ENCODE data around the gene HSF2BP.
"Not testable (repeated sequence)": the region's sequence is repeated elsewhere in the genome, so short reads cannot be mapped to it uniquely, and the experiment has no call there.

The HSF2BP gene

GRCh38 chr21:43654806-43655489, 4.3 kb downstream of the HSF2BP start:
- no peaks in the 10 kb centered on the region for H3K9me3 Mint-ChIP-seq
- DNase-seq (ENCODE audit: low spot score in 2 of 2) = no peak
- no peaks in the 10 kb centered on the region for H3K27me3 Mint-ChIP-seq
- H3K36me3 Mint-ChIP-seq (ENCODE audit: insufficient read depth) = peaks cover 5% of the 10 kb centered on the region
- no peak overlapping the region for H3K4me3 Mint-ChIP-seq
- no peak for ATAC-seq (replicated peaks; ENCODE audit: extremely low read depth, poor library complexity, severe bottlenecking)
- H3K4me1 Mint-ChIP-seq = peaks cover 2% of the 10 kb centered on the region
- no peak overlapping the region for H3K27ac Mint-ChIP-seq (ENCODE audit: low read depth)

DNA sequence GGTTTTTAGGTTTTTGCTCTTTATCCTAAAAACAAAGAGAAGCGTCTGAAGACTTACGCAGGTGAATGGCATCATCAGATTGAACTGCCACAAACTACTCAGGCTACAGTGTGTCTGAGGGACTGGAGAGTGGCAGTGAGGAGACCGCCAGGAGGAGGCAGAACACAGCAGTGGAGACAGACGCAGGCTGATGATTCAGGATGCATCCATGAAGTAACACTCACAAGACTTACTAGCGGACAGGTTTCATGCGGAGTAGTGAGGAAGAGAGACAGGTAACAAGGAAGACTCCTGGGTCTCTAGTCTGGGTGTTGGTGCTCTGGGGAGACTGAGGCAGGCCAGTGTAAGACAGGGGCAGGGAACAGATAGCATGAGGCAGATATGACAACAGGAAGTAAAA, 5.7 kb downstream of the HSF2BP start:
- Mint-ChIP-seq H3K27me3 (peaks cover 3% of the 10 kb centered on the region), H3K27ac (ENCODE audit: low read depth) (no peak overlapping the region), H3K4me1 (no peaks in the 10 kb centered on the region), H3K4me3 (no peak overlapping the region), H3K36me3 (ENCODE audit: insufficient read depth) (no peaks in the 10 kb centered on the region), H3K9me3 (no peaks in the 10 kb centered on the region)
- ATAC-seq (replicated peaks; ENCODE audit: extremely low read depth, poor library complexity, severe bottlenecking) (no peak), DNase-seq (ENCODE audit: low spot score in 2 of 2) (no peak)

DNA sequence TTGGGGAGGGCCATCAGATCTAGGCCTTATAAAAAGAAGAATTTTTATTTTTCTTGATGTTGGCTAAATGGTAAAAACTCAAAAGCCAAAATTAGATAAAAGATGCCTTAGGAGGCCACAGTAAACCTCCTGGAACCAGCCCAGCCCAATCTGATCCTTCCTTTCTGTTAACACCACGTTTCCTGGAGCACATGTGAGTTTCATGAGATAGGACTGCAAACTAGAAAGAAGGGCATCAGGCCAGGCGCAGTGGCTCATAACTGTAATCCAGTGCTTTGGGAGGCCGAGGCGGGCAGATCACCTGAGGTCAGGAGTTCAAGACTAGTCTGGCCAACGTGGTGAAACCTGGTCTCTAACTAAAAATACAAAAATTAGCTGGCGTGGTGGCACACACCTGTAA, 6.7 kb downstream of the HSF2BP start:
- Mint-ChIP-seq H3K9me3 (no peaks in the 10 kb centered on the region), H3K36me3 (ENCODE audit: insufficient read depth) (no peaks in the 10 kb centered on the region), H3K27me3 (peaks cover 10% of the 10 kb centered on the region), H3K27ac (ENCODE audit: low read depth) (no peak overlapping the region), H3K4me1 (no peaks in the 10 kb centered on the region), H3K4me3 (no peak overlapping the region)
- ATAC-seq (replicated peaks; ENCODE audit: extremely low read depth, poor library complexity, severe bottlenecking) (no peak), DNase-seq (ENCODE audit: low spot score in 2 of 2) (no peak)

GRCh38 chr21:43651926-43652325, 7.4 kb downstream of the HSF2BP start:
- H3K4me3 Mint-ChIP-seq; H3K27ac Mint-ChIP-seq (ENCODE audit: low read depth); DNase-seq (ENCODE audit: low spot score in 2 of 2); H3K4me1 Mint-ChIP-seq; H3K9me3 Mint-ChIP-seq; H3K36me3 Mint-ChIP-seq (ENCODE audit: insufficient read depth); ATAC-seq (replicated peaks; ENCODE audit: extremely low read depth, poor library complexity, severe bottlenecking): not testable (repeated sequence)
- peaks cover 10% of the 10 kb centered on the region for H3K27me3 Mint-ChIP-seq

DNA sequence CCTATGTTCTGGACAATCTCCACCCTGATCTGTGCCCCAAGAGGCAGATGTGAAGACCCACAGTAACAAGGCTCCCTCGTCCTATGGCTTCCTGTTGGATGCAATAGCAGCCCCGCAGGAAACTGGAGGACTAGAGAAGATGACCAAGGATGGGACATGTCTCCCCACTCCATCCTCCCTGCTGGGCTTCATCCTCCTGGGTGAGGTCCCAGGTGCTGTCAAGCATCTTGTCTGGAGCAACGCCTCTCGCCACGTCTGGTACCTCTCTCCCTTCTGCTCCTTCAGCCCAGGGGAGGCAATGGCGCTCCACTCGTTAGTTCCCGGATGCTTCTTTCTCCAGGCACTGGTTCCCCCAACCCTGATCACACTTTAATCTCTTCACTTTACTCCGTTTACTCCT, 11.1 kb downstream of the HSF2BP start:
- ATAC-seq (replicated peaks; ENCODE audit: extremely low read depth, poor library complexity, severe bottlenecking) (no peak), DNase-seq (ENCODE audit: low spot score in 2 of 2) (no peak)
- no peaks in the 10 kb centered on the region for H3K36me3 Mint-ChIP-seq (ENCODE audit: insufficient read depth)
- no peak overlapping the region for H3K4me3 Mint-ChIP-seq
- H3K27ac Mint-ChIP-seq (ENCODE audit: low read depth) = no peak overlapping the region
- no peaks in the 10 kb centered on the region for H3K9me3 Mint-ChIP-seq
- H3K27me3 Mint-ChIP-seq = peaks cover 10% of the 10 kb centered on the region
- peaks cover 5% of the 10 kb centered on the region for H3K4me1 Mint-ChIP-seq

DNA sequence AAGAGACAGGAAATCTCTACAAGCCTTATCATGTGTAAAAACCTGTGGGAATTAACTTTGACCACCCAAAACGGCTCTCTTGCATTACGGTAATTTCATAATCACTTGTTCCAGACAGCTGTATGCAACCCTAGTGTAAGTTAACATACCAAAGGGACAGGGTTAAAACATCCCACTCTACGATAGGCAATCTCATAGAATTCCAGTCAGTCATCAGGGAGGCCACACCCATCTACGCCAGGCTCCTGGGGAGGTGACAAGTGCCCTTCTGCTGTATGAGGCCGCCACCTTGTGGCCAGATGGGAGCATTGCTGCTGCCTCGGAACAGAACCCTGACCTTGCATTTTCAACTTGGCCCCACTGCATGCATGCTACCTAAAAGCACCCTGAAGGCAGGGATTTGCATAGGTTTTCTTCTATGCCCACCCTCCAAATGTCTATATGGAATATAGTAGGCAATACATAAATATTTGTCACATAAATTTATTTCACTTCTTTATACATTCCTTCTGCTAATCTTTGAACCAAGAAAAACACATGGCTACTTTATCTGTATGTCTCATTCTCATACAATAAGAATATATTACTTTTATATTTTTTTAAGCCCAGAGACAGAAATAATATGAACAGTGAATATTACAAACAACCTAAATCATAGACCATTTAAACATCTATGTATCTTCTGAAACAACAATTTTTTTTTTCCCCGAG, 12.6 kb downstream of the HSF2BP start:
- peak; percentile 88 for ATAC-seq (replicated peaks; ENCODE audit: extremely low read depth, poor library complexity, severe bottlenecking)
- Mint-ChIP-seq H3K36me3 (ENCODE audit: insufficient read depth) (no peaks in the 10 kb centered on the region), H3K27ac (ENCODE audit: low read depth) (no peak overlapping the region), H3K4me3 (no peak overlapping the region), H3K4me1 (peaks cover 5% of the 10 kb centered on the region), H3K27me3 (peaks cover 10% of the 10 kb centered on the region), H3K9me3 (no peaks in the 10 kb centered on the region)
- peak; percentile 71 to 75 for DNase-seq (ENCODE audit: low spot score in 2 of 2)

DNA sequence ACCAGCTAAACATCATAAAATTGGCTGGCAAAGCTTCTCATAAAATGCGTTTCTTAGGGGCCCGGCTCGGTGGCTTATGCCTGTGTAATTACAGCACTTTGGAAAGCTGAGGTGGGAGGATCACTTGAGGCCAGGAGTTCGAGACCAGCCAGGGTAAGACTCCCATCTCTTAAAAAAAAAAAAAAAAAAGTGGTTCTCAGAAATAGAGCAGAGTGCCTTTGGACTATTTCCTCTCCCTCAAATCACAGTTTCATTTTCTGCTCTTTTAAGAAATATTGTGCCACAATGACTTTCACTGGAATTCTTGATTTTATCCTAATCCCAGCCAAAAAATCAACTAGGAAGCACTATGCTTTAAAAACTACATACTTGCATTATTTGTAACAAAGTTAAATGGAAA, 13.3 kb downstream of the HSF2BP start:
- DNase-seq (ENCODE audit: low spot score in 2 of 2) (no peak), ATAC-seq (replicated peaks; ENCODE audit: extremely low read depth, poor library complexity, severe bottlenecking) (no peak)
- Mint-ChIP-seq H3K27me3 (peaks cover 10% of the 10 kb centered on the region), H3K4me3 (no peak overlapping the region), H3K4me1 (peaks cover 5% of the 10 kb centered on the region), H3K27ac (ENCODE audit: low read depth) (no peak overlapping the region), H3K36me3 (ENCODE audit: insufficient read depth) (no peaks in the 10 kb centered on the region), H3K9me3 (no peaks in the 10 kb centered on the region)

DNA sequence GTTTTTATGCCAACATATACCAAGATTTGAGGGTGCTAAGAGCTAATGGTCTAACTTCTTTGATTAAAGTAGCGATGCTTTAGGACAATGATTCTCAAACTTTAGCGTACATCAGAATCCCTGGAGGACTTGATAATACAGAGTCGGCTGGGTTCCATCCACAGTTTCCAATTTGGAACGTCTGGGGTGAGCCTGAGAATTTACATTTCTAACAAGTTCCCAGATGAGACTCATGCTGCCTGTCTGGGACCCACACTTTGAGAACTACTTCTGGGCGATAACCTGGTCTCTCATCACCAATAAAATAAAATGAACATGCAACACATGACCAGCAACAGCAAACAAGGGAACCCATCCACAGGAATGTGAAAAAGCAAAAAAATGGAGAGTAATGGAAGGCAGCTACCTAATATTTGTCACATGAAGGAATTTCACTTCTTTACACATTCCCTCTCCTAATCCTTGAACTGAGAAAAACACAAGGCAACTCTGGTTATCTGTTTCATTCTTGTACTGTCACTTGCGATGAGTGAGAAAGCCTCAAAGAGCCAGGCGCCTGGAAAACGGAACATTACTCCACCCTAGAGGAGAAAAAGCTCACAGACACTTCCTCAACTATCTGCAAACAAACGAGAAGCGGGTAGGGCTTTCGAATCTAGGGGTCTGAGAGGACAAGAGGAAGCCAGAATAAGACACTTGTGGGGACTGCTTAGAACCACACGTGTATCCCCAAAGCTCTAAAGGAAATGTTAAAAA, 14.0 kb downstream of the HSF2BP start:
- H3K4me3 Mint-ChIP-seq = no peak overlapping the region
- no peaks in the 10 kb centered on the region for H3K9me3 Mint-ChIP-seq

GRCh38 chr21:43644609-43645008, 14.7 kb downstream of the HSF2BP start:
- ATAC-seq (replicated peaks; ENCODE audit: extremely low read depth, poor library complexity, severe bottlenecking) = no peak

More for the DNA sequence above, 14.0 kb downstream of the HSF2BP start:
- H3K27me3 Mint-ChIP-seq = peaks cover 10% of the 10 kb centered on the region
- peaks cover 5% of the 10 kb centered on the region for H3K4me1 Mint-ChIP-seq
- DNase-seq (ENCODE audit: low spot score in 2 of 2) (no peak), ATAC-seq (replicated peaks; ENCODE audit: extremely low read depth, poor library complexity, severe bottlenecking) (peak; percentile 46)
- no peaks in the 10 kb centered on the region for H3K36me3 Mint-ChIP-seq (ENCODE audit: insufficient read depth)
- no peak overlapping the region for H3K27ac Mint-ChIP-seq (ENCODE audit: low read depth)

DNA sequence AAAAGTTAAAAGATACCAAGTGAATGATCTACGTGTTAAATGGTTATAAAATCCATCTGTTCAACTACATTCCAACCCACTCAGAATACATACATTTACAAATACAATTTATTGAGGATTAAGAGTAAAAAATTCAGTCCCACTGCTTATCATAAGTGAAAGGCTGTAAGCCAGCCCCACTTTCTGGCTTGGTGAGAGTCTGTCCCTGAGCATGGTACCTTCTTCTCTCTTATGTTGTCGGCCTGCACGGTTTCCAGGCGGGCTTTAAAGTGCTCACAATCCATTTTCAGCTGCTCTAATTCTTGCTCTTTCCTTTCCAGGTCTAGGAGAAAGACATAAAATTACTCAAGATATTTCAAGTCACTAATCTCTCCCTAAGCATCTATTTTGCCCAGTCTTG, 15.2 kb downstream of the HSF2BP start:
- Mint-ChIP-seq H3K4me1 (peaks cover 5% of the 10 kb centered on the region), H3K4me3 (no peak overlapping the region), H3K9me3 (no peaks in the 10 kb centered on the region), H3K27ac (ENCODE audit: low read depth) (no peak overlapping the region), H3K27me3 (peaks cover 10% of the 10 kb centered on the region), H3K36me3 (ENCODE audit: insufficient read depth) (no peaks in the 10 kb centered on the region)
- ATAC-seq (replicated peaks; ENCODE audit: extremely low read depth, poor library complexity, severe bottlenecking) = no peak
- no peak for DNase-seq (ENCODE audit: low spot score in 2 of 2)

More at GRCh38 chr21:43644609-43645008, 14.7 kb downstream of the HSF2BP start:
- Mint-ChIP-seq H3K4me3 (no peak overlapping the region), H3K36me3 (ENCODE audit: insufficient read depth) (no peaks in the 10 kb centered on the region), H3K9me3 (no peaks in the 10 kb centered on the region), H3K27ac (ENCODE audit: low read depth) (no peak overlapping the region), H3K4me1 (peaks cover 5% of the 10 kb centered on the region), H3K27me3 (peaks cover 10% of the 10 kb centered on the region)
- DNase-seq (ENCODE audit: low spot score in 2 of 2) = no peak

DNA sequence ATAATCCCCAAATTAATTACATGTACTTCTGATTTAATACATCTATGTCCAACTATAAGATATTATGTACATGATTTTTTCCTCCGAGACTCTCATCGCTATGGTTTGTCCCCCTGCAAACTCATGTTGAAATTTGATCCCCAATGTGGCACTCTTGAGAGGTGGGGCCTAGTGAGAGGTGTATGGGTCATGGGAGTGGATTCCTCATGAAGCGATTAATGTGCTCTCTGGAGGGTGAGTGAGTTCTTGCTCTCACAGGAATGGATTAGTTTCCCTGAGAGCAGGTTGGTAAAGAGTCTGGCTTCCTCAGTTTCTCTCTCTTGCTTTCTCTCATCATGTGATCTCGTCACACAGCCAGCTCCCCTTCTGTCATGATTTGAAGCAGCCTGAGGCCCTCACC, 16.1 kb downstream of the HSF2BP start:
- H3K4me1 Mint-ChIP-seq = peaks cover 5% of the 10 kb centered on the region
- H3K9me3 Mint-ChIP-seq = no peaks in the 10 kb centered on the region
- no peaks in the 10 kb centered on the region for H3K36me3 Mint-ChIP-seq (ENCODE audit: insufficient read depth)
- no peak overlapping the region for H3K4me3 Mint-ChIP-seq
- DNase-seq (ENCODE audit: low spot score in 2 of 2) (no peak), ATAC-seq (replicated peaks; ENCODE audit: extremely low read depth, poor library complexity, severe bottlenecking) (no peak)
- peaks cover 3% of the 10 kb centered on the region for H3K27me3 Mint-ChIP-seq
- no peak overlapping the region for H3K27ac Mint-ChIP-seq (ENCODE audit: low read depth)

DNA sequence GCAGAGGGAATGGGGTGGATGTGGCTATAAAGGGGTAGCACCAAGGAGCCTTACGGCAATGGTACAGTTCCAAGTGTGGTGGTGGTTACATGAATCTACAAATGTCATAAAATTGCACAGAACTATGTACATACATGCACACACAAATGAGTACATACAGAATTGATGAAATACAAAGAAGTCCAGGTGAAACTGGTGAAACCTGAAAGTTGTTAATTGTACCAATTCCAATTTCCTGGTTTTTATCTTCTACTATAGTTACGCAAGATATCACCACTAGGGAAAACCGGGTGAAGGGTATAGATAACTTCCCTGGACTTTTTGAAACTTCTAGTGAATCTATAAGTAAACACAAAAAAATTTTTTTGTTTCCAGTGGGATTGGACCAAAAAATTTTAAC, 18.9 kb downstream of the HSF2BP start:
- DNase-seq (ENCODE audit: low spot score in 2 of 2) (no peak), ATAC-seq (replicated peaks; ENCODE audit: extremely low read depth, poor library complexity, severe bottlenecking) (no peak)
- H3K4me3 Mint-ChIP-seq = no peak overlapping the region
- no peaks in the 10 kb centered on the region for H3K9me3 Mint-ChIP-seq
- H3K27ac Mint-ChIP-seq (ENCODE audit: low read depth) = no peak overlapping the region
- no peaks in the 10 kb centered on the region for H3K36me3 Mint-ChIP-seq (ENCODE audit: insufficient read depth)
- no peaks in the 10 kb centered on the region for H3K27me3 Mint-ChIP-seq
- no peaks in the 10 kb centered on the region for H3K4me1 Mint-ChIP-seq
